Natural killer cell treated with Interleukin-12 subunit alpha and Interleukin-12 subunit beta and Interleukin-15 and Interleukin-18, amount 100 ng/mL, for 72 hours (primary cell): ENCODE results near the gene CAVIN4. TPM values are rescaled to one million over a fixed set of nuclear protein-coding genes. Genes with fewer than 3 reads are reported as not detected.

ENCODE experiments used
- ATAC-seq, 2 donors: fragments of 150-1000 bp; cut with Tn5 transposase in 1 of 2; sonication (Bioruptor Pico), chemical (Tn5 transposase) in 1 of 2; 2 replicates each; pipeline ENCODE4 v1.10.0; 2021
- DNase-seq: peaks from one replicate; pipeline ENCODE4 v3.0.0; 2022; ENCODE audit warnings: low spot score
- H3K27ac Mint-ChIP-seq, 2 donors: 1 replicate in 1 of 2; 2 replicates in 1 of 2; pipeline ENCODE4 v1.8.0; 2022; ENCODE audit warnings: mixed read lengths in 2 of 2, mild to moderate bottlenecking in 1 of 2, moderate library complexity in 1 of 2
- H3K27me3 Mint-ChIP-seq, 2 donors: 1 replicate in 1 of 2; 2 replicates in 1 of 2; pipeline ENCODE4 v1.8.0; 2022; ENCODE audit warnings: mixed read lengths in 2 of 2
- H3K36me3 Mint-ChIP-seq: one replicate; pipeline ENCODE4 v1.8.0; 2022; ENCODE audit warnings: mixed read lengths
- H3K4me1 Mint-ChIP-seq, 2 donors: 1 replicate in 1 of 2; 2 replicates in 1 of 2; pipeline ENCODE4 v1.8.0; 2022; ENCODE audit warnings: low read depth in 2 of 2, mixed read lengths in 2 of 2, mild to moderate bottlenecking in 1 of 2
- H3K4me3 Mint-ChIP-seq: one replicate; pipeline ENCODE4 v1.8.0; 2022; ENCODE audit warnings: mixed read lengths
- H3K9me3 Mint-ChIP-seq: 2 replicates; pipeline ENCODE4 v1.8.0; 2022; ENCODE audit warnings: mixed read lengths
- total RNA-seq, 2 donors: library from RNA; stranded (reverse); gene quantifications; one replicate each; pipeline ENCODE4 v1.2.3, GENCODE V29; 2022

CAVIN4 gene, protein sequence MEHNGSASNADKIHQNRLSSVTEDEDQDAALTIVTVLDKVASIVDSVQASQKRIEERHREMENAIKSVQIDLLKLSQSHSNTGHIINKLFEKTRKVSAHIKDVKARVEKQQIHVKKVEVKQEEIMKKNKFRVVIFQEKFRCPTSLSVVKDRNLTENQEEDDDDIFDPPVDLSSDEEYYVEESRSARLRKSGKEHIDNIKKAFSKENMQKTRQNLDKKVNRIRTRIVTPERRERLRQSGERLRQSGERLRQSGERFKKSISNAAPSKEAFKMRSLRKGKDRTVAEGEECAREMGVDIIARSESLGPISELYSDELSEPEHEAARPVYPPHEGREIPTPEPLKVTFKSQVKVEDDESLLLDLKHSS
- total RNA-seq: under 1 TPM; 0.31 to 0.48 TPM

- no peaks in the 10 kb centered on the region for H3K9me3 Mint-ChIP-seq
- no peak for ATAC-seq
- H3K27me3 Mint-ChIP-seq: no peaks in the 10 kb centered on the region
- H3K4me1 Mint-ChIP-seq: no peaks in the 10 kb centered on the region
- DNase-seq: no peak
- H3K4me3 Mint-ChIP-seq: no peak within 1 kb of the TSS
- H3K27ac Mint-ChIP-seq: no peak within 1 kb of the TSS
- no peaks in the 10 kb centered on the region for H3K36me3 Mint-ChIP-seq
Measured at GRCh38 chr9:100577776-100578448, at the start of gene CAVIN4. Gene CAVIN4 (plus strand): TSS chr9:100578079. CDS start chr9:100578144, 65 bp downstream.

DNA sequence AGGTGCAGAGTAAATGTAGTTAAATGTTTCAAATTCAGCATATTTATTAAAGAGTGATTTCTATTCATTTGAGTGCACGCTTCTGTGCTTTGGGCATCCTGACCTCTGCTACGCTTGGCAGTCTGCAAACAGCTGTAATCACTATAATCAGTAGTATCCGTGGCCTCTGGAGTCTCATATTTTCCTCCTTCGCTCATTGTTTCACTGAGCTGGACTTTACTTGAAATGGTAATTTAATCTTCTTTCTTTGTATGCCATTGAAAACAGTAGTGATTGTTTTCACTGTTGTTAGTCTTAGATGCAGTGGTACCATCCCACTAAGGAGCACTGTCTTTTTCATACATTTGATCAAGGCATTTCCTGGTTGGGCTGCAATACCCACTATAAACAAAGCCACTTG is 43.5 kb upstream of the CAVIN4 start:
- H3K27me3 Mint-ChIP-seq: no peaks in the 10 kb centered on the region
- H3K36me3 Mint-ChIP-seq: no peaks in the 10 kb centered on the region
- no peaks in the 10 kb centered on the region for H3K4me1 Mint-ChIP-seq
- H3K4me3 Mint-ChIP-seq: no peak overlapping the region
- no peaks in the 10 kb centered on the region for H3K9me3 Mint-ChIP-seq
- no peak overlapping the region for H3K27ac Mint-ChIP-seq
- DNase-seq: no peak
- no peak for ATAC-seq

DNA sequence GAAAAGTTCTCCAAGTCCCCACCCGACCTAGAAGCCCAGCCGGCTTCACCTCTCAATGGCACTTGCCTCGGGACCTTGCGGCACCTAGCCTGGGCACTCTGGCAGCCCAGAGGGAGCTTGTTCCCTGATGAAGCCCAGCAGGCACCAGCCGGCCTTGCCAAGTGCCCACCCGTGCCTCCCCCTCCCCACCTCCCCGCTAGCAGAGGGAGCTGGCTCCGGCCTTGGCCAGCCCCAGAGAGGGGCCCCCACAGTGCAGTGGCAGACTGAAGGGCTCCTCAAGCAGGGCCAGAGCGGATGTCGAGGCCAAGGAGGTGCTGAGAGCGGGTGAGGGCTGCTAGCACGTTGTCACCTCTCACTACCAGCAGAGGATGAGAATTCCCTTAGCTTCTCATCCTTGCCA is 37.6 kb upstream of the CAVIN4 start:
- Mint-ChIP-seq H3K36me3 (no peaks in the 10 kb centered on the region), H3K27me3 (no peaks in the 10 kb centered on the region), H3K4me3 (no peak overlapping the region), H3K27ac (no peak overlapping the region), H3K4me1 (no peaks in the 10 kb centered on the region), H3K9me3 (peaks cover 3% of the 10 kb centered on the region)
- no peak for DNase-seq
- ATAC-seq: no peak

GRCh38 chr9:100549048-100549447 is 28.8 kb upstream of the CAVIN4 start:
- no peak for DNase-seq
- Mint-ChIP-seq H3K27me3 (peaks cover 0 to 2% of the 10 kb centered on the region in 2 donors), H3K4me1 (no peaks in the 10 kb centered on the region), H3K4me3 (no peak overlapping the region), H3K27ac (no peak overlapping the region), H3K36me3 (no peaks in the 10 kb centered on the region), H3K9me3 (peaks cover 2% of the 10 kb centered on the region)
- no peak for ATAC-seq

GRCh38 chr9:100554935-100555401 is 22.9 kb upstream of the CAVIN4 start:
- no peak for ATAC-seq
- H3K36me3 Mint-ChIP-seq: no peaks in the 10 kb centered on the region
- no peak overlapping the region for H3K4me3 Mint-ChIP-seq
- no peak for DNase-seq
- H3K27ac Mint-ChIP-seq: no peak overlapping the region
- no peaks in the 10 kb centered on the region for H3K27me3 Mint-ChIP-seq
- no peaks in the 10 kb centered on the region for H3K4me1 Mint-ChIP-seq
- no peaks in the 10 kb centered on the region for H3K9me3 Mint-ChIP-seq

GRCh38 chr9:100555471-100555870 is 22.4 kb upstream of the CAVIN4 start:
- Mint-ChIP-seq H3K36me3 (no peaks in the 10 kb centered on the region), H3K4me3 (no peak overlapping the region), H3K27ac (no peak overlapping the region), H3K9me3 (no peaks in the 10 kb centered on the region), H3K27me3 (no peaks in the 10 kb centered on the region), H3K4me1 (no peaks in the 10 kb centered on the region)
- ATAC-seq: no peak
- DNase-seq: no peak

DNA sequence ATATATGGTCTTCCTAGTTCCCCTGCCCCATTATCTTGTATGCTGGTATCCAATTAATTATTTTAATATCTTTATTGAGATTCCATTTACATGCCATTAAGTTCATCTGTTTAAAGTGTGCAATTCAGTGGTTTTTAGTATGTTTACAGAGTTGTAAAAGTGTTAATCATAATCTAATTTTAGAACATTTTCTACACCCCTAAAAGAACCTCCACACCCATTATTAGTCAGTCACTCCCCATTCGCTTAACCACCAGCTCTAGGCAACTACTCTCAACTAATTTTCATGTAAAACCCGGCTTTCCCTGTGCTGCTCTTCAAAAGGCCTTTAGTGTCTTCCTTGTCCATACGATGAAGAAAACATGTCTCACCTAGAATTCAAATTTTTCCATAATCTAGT is 20.8 kb upstream of the CAVIN4 start:
- ATAC-seq (no peak), DNase-seq (no peak)
- Mint-ChIP-seq H3K9me3 (no peaks in the 10 kb centered on the region), H3K27me3 (no peaks in the 10 kb centered on the region), H3K36me3 (no peaks in the 10 kb centered on the region), H3K27ac (no peak overlapping the region), H3K4me1 (no peaks in the 10 kb centered on the region), H3K4me3 (no peak overlapping the region)

DNA sequence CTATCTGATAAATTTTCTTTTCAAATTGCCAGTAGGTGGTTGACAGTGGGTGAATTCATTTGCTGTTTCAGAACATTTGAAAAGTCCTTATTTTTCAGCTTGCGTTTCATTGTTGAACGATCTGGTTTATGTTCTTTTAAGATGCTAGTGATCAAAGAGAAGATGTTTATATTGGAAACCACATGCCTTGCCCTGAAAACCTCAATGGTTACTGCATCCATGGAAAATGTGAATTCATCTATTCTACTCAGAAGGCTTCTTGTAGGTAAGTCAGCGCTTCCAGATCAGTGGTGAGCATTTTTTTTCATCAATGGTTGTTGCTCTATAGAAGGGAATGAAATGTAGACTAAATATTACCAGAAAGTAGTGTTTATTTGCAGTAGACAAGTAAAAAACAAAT is 16.6 kb upstream of the CAVIN4 start:
- Mint-ChIP-seq H3K9me3 (no peaks in the 10 kb centered on the region), H3K4me3 (no peak overlapping the region), H3K4me1 (no peaks in the 10 kb centered on the region), H3K36me3 (no peaks in the 10 kb centered on the region), H3K27me3 (no peaks in the 10 kb centered on the region), H3K27ac (no peak overlapping the region)
- DNase-seq (no peak), ATAC-seq (no peak)

DNA sequence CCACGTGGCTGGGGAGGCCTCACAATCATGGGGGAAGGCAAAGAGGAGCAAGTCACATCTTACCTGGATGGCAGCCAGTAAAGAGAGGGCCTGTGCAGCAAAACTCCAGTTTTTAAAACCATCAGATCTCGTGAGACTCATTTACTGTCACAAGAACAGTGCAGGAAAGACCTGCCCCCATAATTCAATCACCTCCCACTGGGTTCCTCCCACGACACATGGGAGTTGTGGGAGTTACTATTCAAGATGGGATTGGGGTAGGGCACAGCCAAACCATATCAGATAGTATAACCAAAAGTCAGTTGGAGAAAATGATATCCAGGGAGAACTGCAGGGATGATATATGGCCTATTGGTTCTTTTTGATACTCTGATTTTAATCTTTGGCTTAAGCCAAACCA is 10.0 kb upstream of the CAVIN4 start:
- Mint-ChIP-seq H3K27ac (no peak overlapping the region), H3K27me3 (no peaks in the 10 kb centered on the region), H3K36me3 (no peaks in the 10 kb centered on the region), H3K4me1 (no peaks in the 10 kb centered on the region), H3K4me3 (no peak overlapping the region), H3K9me3 (peaks cover 3% of the 10 kb centered on the region)
- ATAC-seq (no peak), DNase-seq (no peak)

GRCh38 chr9:100573655-100574260 is 4.1 kb upstream of the CAVIN4 start:
- ATAC-seq (no peak), DNase-seq (no peak)
- Mint-ChIP-seq H3K27ac (no peak overlapping the region), H3K27me3 (no peaks in the 10 kb centered on the region), H3K4me1 (no peaks in the 10 kb centered on the region), H3K9me3 (peaks cover 3% of the 10 kb centered on the region), H3K4me3 (no peak overlapping the region), H3K36me3 (no peaks in the 10 kb centered on the region)

DNA sequence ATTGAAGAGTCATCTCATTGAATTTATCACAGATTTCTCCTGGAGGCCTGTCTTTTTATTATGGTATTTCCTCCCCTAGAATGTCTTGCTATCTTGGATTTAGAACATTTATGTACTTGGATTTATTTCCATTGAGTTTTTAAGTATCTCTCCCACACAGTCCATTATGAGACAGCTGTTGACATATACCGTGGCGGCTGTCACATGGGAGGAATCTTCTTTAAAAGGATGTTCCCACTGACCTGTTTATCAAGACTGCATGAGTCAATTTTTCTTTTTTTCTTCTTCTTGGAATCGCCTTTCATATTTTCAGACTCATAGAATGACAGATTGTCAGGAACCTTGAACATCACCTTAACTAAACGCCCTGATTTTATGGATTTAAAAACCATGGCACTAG is 2.9 kb upstream of the CAVIN4 start:
- DNase-seq (no peak), ATAC-seq (no peak)
- Mint-ChIP-seq H3K36me3 (no peaks in the 10 kb centered on the region), H3K4me3 (no peak overlapping the region), H3K9me3 (no peaks in the 10 kb centered on the region), H3K27me3 (no peaks in the 10 kb centered on the region), H3K4me1 (no peaks in the 10 kb centered on the region), H3K27ac (no peak overlapping the region)

DNA sequence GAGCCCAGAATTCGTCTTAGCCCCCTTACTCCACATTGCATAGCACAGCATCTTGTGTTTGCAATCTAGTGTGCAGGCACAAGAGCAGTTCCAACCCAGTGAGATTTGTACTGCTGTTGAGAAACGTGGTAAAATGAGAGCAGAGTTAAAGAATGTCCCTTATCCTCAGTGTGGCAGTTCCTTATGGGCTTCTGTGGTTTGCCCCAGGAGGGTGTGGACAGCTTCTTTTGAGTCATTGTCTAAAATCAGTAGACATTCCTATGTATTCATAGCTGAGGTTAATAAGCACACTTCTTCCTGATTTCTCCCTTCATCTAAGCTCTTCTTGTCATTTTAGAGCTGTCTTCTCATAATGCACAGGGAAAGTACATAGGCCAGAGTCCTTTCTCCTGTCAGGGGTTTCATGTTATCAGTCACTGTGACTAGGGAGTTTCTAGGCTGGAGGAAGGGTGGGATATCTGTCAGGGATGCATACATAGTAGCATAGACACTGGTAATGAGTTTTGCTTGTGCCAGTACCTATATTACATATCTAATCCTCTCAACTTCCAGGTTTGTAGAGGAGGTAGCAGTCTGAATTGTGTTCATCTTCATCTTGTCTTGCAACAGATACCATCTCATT is 2.0 kb upstream of the CAVIN4 start:
- DNase-seq (no peak), ATAC-seq (peak in 1 of 2 donors; percentile 28)
- H3K4me3 Mint-ChIP-seq: no peak overlapping the region
- H3K27me3 Mint-ChIP-seq: no peaks in the 10 kb centered on the region
- H3K4me1 Mint-ChIP-seq: no peaks in the 10 kb centered on the region
- no peaks in the 10 kb centered on the region for H3K9me3 Mint-ChIP-seq
- no peaks in the 10 kb centered on the region for H3K36me3 Mint-ChIP-seq
- no peak overlapping the region for H3K27ac Mint-ChIP-seq

DNA sequence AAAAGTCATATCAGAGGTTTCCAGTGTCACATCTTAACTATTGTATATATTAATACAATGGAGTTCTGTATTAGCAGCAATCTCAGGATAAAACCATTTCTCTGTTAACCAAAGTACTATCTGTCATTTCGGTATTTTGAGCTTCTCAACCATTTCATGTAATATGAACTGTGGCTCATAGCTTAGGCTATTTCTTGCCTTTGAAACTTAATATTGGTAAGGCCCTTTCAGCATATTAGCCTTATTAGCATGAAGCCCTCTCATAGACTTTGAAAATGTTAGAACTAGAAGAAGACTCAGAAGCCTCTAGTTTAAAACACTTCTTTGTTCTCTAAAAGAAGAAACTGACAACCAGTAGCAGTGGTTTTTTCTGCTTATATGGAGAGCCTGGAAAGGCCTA is 731 bp downstream of the CAVIN4 start:
- H3K4me1 Mint-ChIP-seq: no peaks in the 10 kb centered on the region
- H3K4me3 Mint-ChIP-seq: no peak overlapping the region
- no peaks in the 10 kb centered on the region for H3K9me3 Mint-ChIP-seq
- ATAC-seq (no peak), DNase-seq (no peak)
- H3K27ac Mint-ChIP-seq: no peak overlapping the region
- no peaks in the 10 kb centered on the region for H3K27me3 Mint-ChIP-seq
- no peaks in the 10 kb centered on the region for H3K36me3 Mint-ChIP-seq

DNA sequence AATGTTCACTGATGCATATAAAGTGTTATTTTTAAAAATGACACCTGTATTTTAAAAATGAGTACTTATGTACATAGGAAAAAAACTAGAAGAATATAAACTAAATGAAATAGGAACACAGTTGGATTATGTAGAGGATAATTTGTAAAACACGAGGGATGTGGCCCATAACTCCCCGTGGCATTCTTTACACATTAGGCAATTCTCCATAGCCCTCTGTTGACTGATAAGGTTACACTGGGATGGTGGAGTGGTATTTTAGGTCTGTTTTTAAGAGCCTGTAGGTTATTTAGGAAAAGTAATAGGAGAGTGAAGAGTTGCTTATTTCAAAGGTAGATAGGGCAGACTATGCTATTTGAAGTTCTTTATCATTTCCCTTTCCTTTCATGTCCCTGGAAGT is 1.8 kb downstream of the CAVIN4 start:
- H3K4me3 Mint-ChIP-seq: no peak overlapping the region
- H3K9me3 Mint-ChIP-seq: no peaks in the 10 kb centered on the region
- DNase-seq: no peak

More for the DNA sequence above, 1.8 kb downstream of the CAVIN4 start:
- no peaks in the 10 kb centered on the region for H3K4me1 Mint-ChIP-seq
- H3K27me3 Mint-ChIP-seq: no peaks in the 10 kb centered on the region
- ATAC-seq: no peak
- no peak overlapping the region for H3K27ac Mint-ChIP-seq
- H3K36me3 Mint-ChIP-seq: no peaks in the 10 kb centered on the region
